Chondrocyte (in vitro differentiated cells): Measurements from ENCODE around the gene FCHO1. TPM values are rescaled to one million over a fixed set of nuclear protein-coding genes. Genes with fewer than 3 reads are reported as not detected.
A peak's percentile ranks its signal among the peaks of the same experiment; 100 is the strongest.

Experiments used
- DNase-seq: peaks from one replicate; pipeline ENCODE4 v3.0.0; 2021; ENCODE audit warnings: mixed read lengths, low spot score
- H3K27ac Mint-ChIP-seq: one replicate; pipeline ENCODE4 v1.8.0; 2021; ENCODE audit warnings: mild to moderate bottlenecking, moderate library complexity, mixed read lengths; ENCODE audit not compliant: unreplicated experiment
- H3K27me3 Mint-ChIP-seq: 2 replicates; pipeline ENCODE4 v1.8.0; 2021; ENCODE audit warnings: low read depth, mixed read lengths
- H3K36me3 Mint-ChIP-seq: 2 replicates; pipeline ENCODE4 v1.8.0; 2021; ENCODE audit warnings: low read depth, mixed read lengths
- H3K4me1 Mint-ChIP-seq: 2 replicates; pipeline ENCODE4 v1.8.0; 2021; ENCODE audit warnings: low read depth, mild to moderate bottlenecking, mixed read lengths
- H3K4me3 Mint-ChIP-seq: one replicate; pipeline ENCODE4 v1.8.0; 2021; ENCODE audit warnings: mild to moderate bottlenecking, moderate library complexity, mixed read lengths; ENCODE audit not compliant: unreplicated experiment
- H3K9me3 Mint-ChIP-seq: 2 replicates; pipeline ENCODE4 v1.8.0; 2021; ENCODE audit warnings: low read depth, mixed read lengths
- total RNA-seq: library from RNA; stranded (reverse); gene quantifications from 3 replicates; pipeline ENCODE4 v1.2.1, GENCODE V29; 2021
- TF ChIP-seq, protein P1 (sequence below): fragments of 200-600 bp; sonication (generic); IDR thresholded peaks from 2 replicates; pipeline ENCODE4 v1.5.0; 2021; ENCODE audit warnings: antibody characterized with exemption, mild to moderate bottlenecking, moderate library complexity

Gene FCHO1
- total RNA-seq, 1 donor from 2014 or later = 0.70 TPM

DNA sequence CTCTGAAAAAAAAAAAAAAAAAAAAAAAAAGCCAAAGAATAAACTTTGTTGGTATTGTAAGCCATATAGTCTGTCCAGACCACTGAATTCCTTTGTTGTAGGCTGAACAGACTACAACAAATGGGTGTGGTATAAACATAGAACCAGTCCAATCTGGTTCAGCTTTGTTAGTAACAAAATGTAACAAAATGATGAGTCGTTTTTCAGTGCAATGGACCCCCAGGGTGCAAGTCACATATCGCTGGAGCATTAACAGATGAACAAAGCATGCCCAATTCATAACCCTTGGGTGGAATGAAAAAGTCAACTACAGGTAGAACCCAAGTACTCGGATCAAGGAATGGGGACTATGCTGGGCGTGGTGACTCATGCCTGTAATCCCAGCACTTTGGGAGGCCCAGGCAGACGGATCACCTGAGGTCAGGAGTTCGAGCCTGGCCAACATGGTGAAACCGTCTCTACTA is 13.6 kb upstream of the FCHO1 start:
- no peaks in the 10 kb centered on the region for H3K9me3 Mint-ChIP-seq
- no peak for DNase-seq
- no peak overlapping the region for H3K4me3 Mint-ChIP-seq
- H3K27me3 Mint-ChIP-seq = no peaks in the 10 kb centered on the region
- H3K4me1 Mint-ChIP-seq = no peaks in the 10 kb centered on the region
- H3K27ac Mint-ChIP-seq = no peak overlapping the region
- TF ChIP-seq, protein P1, sequence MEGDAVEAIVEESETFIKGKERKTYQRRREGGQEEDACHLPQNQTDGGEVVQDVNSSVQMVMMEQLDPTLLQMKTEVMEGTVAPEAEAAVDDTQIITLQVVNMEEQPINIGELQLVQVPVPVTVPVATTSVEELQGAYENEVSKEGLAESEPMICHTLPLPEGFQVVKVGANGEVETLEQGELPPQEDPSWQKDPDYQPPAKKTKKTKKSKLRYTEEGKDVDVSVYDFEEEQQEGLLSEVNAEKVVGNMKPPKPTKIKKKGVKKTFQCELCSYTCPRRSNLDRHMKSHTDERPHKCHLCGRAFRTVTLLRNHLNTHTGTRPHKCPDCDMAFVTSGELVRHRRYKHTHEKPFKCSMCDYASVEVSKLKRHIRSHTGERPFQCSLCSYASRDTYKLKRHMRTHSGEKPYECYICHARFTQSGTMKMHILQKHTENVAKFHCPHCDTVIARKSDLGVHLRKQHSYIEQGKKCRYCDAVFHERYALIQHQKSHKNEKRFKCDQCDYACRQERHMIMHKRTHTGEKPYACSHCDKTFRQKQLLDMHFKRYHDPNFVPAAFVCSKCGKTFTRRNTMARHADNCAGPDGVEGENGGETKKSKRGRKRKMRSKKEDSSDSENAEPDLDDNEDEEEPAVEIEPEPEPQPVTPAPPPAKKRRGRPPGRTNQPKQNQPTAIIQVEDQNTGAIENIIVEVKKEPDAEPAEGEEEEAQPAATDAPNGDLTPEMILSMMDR = no peak
- H3K36me3 Mint-ChIP-seq = peaks cover 10% of the 10 kb centered on the region

DNA sequence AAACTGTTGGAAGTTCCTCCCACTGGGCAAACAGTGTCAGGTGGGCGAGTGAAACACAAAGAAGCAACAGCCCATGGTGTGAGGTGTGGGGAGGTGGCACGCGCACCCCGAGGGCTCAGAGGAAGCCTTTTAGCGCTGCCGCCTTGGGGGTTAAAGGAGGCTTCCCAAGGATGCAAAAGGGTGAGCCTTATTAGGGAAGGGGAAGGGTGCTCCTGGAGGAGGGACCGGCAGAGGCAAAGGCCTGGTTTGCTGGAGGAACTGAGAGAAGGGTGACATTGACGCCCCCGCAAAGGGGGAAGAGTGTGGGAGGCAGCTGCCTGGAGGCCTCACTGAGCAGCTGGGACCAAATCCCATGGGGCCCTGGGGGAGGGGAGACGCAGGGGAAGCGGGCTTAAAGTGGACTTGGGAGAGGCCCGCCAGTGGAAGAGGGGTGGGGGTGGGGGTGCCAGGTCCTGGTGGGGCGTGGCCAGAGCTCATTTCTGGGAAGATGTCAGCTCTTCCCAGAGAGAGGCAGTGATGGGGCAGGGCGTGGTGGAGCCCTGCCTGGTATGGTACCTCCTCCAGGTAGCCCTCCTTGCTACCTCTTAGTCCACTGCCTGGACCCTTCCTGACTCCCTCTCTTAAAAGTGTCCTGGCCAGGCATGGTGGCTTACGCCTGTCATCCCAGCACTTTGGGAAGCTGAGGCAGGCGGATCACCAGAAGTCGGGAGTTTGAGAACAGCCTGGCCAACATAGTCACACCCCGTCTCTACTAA is 12.0 kb upstream of the FCHO1 start:
- DNase-seq = no peak
- H3K27me3 Mint-ChIP-seq = no peaks in the 10 kb centered on the region

DNA sequence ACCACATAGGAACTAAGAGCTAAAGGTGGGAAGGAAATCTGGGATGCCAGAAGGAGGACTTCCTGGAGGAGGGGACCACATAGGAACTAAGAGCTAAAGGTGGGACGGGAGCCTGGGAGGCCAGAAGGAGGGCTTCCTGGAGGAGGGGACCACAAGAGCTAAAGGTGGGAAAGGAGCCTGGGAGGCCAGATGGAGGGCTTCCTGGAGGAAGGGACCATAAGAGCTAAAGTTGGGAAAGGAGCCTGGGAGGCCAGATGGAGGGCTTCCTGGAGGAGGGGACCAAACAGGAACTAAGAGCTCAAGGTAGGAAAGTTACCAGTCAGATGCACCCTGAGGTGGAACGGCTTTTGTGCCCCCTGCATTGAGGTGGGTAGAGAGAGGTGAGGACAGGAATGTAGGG is 9.8 kb upstream of the FCHO1 start:
- Mint-ChIP-seq H3K4me3 (no peak overlapping the region), H3K36me3 (no peaks in the 10 kb centered on the region), H3K4me1 (no peaks in the 10 kb centered on the region), H3K9me3 (no peaks in the 10 kb centered on the region), H3K27ac (no peak overlapping the region), H3K27me3 (no peaks in the 10 kb centered on the region)
- TF ChIP-seq, protein P1 = no peak
- DNase-seq = no peak

More for the DNA sequence above, 12.0 kb upstream of the FCHO1 start:
- H3K4me1 Mint-ChIP-seq = no peaks in the 10 kb centered on the region
- no peak overlapping the region for H3K4me3 Mint-ChIP-seq
- H3K9me3 Mint-ChIP-seq = no peaks in the 10 kb centered on the region
- peaks cover 4% of the 10 kb centered on the region for H3K36me3 Mint-ChIP-seq
- H3K27ac Mint-ChIP-seq = peak overlapping the region; percentile 36
- TF ChIP-seq, protein P1 = no peak

DNA sequence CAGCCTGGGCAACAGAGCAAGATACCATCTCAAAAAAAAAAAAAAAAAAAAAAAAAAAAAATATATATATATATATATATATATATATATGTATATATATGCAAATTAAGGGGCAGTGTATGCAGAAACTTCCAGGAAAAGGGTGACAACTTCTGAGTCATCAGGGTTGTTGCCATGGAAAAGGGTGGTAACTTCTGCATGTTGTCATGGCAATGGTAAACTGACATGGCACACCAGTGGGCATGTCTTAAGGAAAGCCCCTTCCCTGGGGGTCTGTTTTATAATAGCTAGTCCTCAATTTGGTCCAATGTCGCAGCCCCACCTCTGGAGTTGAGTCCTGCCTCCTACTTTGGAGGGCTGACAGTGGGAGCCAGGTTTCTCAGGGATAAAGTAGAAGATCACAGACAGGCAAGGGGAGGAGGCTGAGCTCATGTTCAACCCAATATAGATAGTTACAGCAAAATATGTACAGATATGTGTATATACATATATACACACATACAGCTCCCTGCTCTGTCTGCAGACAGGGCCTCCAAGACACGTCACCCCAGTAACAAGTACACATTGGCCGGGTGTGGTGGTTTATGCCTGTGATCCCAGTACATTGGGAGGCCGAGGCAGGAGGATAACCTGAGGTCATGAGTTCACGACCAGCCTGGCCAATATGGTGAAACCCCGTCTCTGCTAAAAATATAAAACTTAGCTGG is 7.2 kb upstream of the FCHO1 start:
- TF ChIP-seq, protein P1 = no peak
- Mint-ChIP-seq H3K27me3 (no peaks in the 10 kb centered on the region), H3K27ac (no peak overlapping the region), H3K36me3 (no peaks in the 10 kb centered on the region), H3K4me3 (no peak overlapping the region), H3K9me3 (no peaks in the 10 kb centered on the region), H3K4me1 (peaks cover 3% of the 10 kb centered on the region)
- DNase-seq = no peak

DNA sequence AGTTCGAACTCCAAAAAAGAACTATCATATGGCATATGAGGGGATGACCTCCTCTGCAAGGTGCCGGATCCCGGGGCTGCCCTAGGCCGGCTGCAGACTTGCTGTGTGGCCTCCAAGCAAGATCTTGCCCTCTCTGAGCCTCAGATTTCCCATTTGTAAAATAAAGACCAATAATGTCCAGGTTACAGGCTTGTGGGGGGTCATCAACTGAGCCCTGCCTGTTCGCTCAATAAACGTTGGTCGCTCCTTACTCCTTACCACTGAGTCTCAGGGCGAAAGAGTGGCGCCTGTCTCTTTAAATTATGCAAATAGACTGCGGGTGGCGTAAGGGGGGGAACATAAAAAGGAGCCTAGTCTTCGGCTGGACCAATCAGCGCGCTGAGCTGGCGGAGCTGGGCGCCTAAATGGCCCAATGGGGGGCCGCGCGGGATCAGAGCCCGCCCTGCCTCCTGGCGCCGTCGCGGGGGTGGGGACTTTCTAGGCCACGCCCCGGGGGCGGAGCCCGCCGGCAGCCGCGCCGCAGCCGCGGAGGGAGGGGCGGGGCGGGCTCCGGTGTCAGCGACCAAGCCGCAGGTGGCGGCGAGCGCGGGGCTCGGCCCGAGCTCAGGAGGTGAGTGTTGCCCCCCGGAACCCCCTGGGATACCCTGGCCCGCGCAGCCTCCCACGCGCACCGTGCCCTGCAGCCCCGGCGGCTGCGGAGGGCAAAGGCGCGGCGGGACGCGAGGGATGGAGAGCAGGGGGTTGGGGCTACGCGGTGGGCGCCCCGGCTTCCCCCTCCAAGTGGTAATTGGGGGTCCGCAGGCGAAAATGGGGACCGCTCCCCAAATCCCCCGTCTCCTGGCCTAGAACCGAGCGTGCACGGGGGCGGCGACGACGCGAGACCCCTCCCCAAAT is 3.8 kb upstream of the FCHO1 start:
- Mint-ChIP-seq H3K27me3 (no peaks in the 10 kb centered on the region), H3K27ac (peak overlapping the region; percentile 49), H3K4me3 (peak overlapping the region; percentile 35), H3K4me1 (peaks cover 3% of the 10 kb centered on the region), H3K36me3 (no peaks in the 10 kb centered on the region), H3K9me3 (no peaks in the 10 kb centered on the region)
- no peak for DNase-seq
- TF ChIP-seq, protein P1 = no peak
